Gastrocnemius medialis (tissue), 4 donors: Measurements from ENCODE around the gene NHLH2. TPM values are rescaled to one million over a fixed set of nuclear protein-coding genes. Genes with fewer than 3 reads are reported as not detected.

Experiments used
- ATAC-seq, 2 donors: fragments of 150-250 bp; one replicate each; pipeline ENCODE4 v1.9.1; 2016
- DNase-seq, 2 donors: peaks; one replicate each; pipeline ENCODE4 v3.0.0-alpha.2; 2019
- H3K27ac ChIP-seq, 4 donors: fragments of 200-600 bp; sonication (generic); 1 replicate in 1 of 4; 2 replicates in 3 of 4; pipeline ENCODE4 v1.5.1; 2016 to 2018; ENCODE audit warnings: mild to moderate bottlenecking in 2 of 4, moderate library complexity in 1 of 4
- H3K27me3 ChIP-seq, 3 donors: fragments of 200-600 bp; sonication (generic) in 2 of 3; 1 replicate in 1 of 3; 2 replicates in 2 of 3; pipeline versions ENCODE4 v1.5.1 to v1.6.0; 2016 to 2019; ENCODE audit warnings: mild to moderate bottlenecking in 1 of 3, moderate library complexity in 1 of 3
- H3K36me3 ChIP-seq, 2 donors: fragments of 200-600 bp; sonication (generic) in 1 of 2; one replicate each; pipeline ENCODE4 v1.5.1; 2017 to 2018
- H3K4me1 ChIP-seq, 2 donors: fragments of 200-600 bp; sonication (generic) in 1 of 2; one replicate each; pipeline ENCODE4 v1.5.1; 2016 to 2017; ENCODE audit warnings: mild to moderate bottlenecking in 2 of 2
- H3K4me3 ChIP-seq, 4 donors: fragments of 200-600 bp; sonication (generic) in 3 of 4; 1 replicate in 1 of 4; 2 replicates in 3 of 4; pipeline ENCODE4 v1.5.1; 2016 to 2019; ENCODE audit warnings: mild to moderate bottlenecking in 2 of 4
- H3K9me3 ChIP-seq, 3 donors: fragments of 200-600 bp; sonication (generic) in 2 of 3; 1 replicate in 1 of 3; 2 replicates in 2 of 3; pipeline ENCODE4 v1.5.1; 2016 to 2019
- POLR2A ChIP-seq, 2 donors: fragments of 450-650 bp; IDR thresholded peaks; one replicate each; pipeline ENCODE4 v1.6.1; 2017; ENCODE audit warnings: antibody characterized with exemption in 2 of 2, mild to moderate bottlenecking in 2 of 2, moderate library complexity in 2 of 2
- in situ Hi-C, 4 donors: fragments of 200-750 bp; cut with MboI; loops; one replicate each; pipeline versions ENCODE4 v1.15.0 to v1.8.0; 2017; ENCODE audit warnings: low sequenced_read_pairs in 4 of 4
- intact Hi-C: fragments of 100-400 bp; cut with DNase I; formaldehyde crosslinking; loops from one replicate; pipeline ENCODE4 v1.15.1; 2023; ENCODE audit warnings: low total_unique reads
- total RNA-seq, 4 donors: library from RNA; depleted of rRNA; stranded (reverse); fragments of >200 nt; gene quantifications; one replicate each; pipeline versions ENCODE4 v1.1.0 to v1.2.3, GENCODE V29; 2016
- TF ChIP-seq, protein P1 (sequence below), 5 experiments: fragments of 450-650 bp in 3 of 5; fragments of 200-600 bp in 2 of 5; sonication (generic) in 2 of 5; IDR thresholded peaks in 4 of 5; conservative IDR thresholded peaks in 1 of 5; 1 replicate in 4 of 5; 2 replicates in 1 of 5; pipeline ENCODE4 v1.5.1; 2016 to 2019; ENCODE audit warnings: antibody characterized with exemption in 5 of 5, mild to moderate bottlenecking in 3 of 5, moderate library complexity in 3 of 5

Gene NHLH2
- total RNA-seq, 4 donors from 2014 or later = not detected

DNA sequence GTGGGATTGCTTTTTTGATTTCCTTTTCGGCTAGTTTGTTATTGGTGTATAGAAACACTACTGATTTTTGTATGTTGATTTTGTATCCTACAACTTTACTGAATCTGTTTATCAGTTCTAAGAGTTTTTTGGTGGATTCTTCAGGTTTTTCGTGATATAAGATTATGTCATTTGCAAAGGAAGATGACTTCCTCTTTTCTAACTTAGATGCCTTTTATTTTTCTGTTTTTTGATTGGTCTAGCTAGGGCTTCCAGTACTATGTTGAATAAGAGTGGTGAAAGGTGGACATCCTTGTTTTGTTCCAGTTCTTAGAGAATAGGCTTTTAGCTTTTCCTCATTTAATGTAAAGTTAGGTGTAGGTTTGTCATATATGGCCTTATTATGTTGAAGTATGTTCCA is 13.1 kb upstream of the NHLH2 start:
- Histone ChIP-seq H3K9me3 (peaks cover 0 to 3% (median 0%) of the 10 kb centered on the region in 3 donors), H3K36me3 (no peaks in the 10 kb centered on the region), H3K27ac (no peak overlapping the region), H3K4me3 (no peak overlapping the region), H3K27me3 (peaks cover 0 to 6% (median 0%) of the 10 kb centered on the region in 3 donors), H3K4me1 (no peaks in the 10 kb centered on the region)
- TF ChIP-seq, protein P1, sequence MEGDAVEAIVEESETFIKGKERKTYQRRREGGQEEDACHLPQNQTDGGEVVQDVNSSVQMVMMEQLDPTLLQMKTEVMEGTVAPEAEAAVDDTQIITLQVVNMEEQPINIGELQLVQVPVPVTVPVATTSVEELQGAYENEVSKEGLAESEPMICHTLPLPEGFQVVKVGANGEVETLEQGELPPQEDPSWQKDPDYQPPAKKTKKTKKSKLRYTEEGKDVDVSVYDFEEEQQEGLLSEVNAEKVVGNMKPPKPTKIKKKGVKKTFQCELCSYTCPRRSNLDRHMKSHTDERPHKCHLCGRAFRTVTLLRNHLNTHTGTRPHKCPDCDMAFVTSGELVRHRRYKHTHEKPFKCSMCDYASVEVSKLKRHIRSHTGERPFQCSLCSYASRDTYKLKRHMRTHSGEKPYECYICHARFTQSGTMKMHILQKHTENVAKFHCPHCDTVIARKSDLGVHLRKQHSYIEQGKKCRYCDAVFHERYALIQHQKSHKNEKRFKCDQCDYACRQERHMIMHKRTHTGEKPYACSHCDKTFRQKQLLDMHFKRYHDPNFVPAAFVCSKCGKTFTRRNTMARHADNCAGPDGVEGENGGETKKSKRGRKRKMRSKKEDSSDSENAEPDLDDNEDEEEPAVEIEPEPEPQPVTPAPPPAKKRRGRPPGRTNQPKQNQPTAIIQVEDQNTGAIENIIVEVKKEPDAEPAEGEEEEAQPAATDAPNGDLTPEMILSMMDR (IDR thresholded peaks at IDR 0.05 in 4 of 5, conservative IDR thresholded peaks at IDR 0.05 in 1 of 5) = no peak
- no peak for TF ChIP-seq POLR2A (IDR thresholded peaks at IDR 0.05)
- in situ Hi-C loops (no loop called here), intact Hi-C loops (no loop called here)
- no peak for DNase-seq
- ATAC-seq = no peak

DNA sequence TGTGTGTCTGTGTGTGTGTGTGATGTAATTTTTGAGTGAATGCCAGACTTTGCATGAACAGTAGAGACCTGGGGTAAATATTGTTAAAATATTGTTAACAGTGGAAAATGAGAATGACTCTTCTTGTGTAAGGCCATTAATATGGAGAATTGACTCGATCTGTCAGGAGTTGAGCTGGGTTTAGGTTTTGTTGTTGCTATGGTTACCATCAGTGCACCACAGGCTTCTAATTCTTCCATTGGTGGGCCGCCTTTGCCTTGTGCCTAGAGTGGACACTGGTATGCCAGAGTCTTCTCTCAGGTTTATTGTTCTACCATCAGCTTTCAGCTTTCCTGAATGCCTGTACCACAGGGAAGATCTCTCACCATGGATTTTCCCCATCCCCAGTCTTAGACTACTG is 10.0 kb upstream of the NHLH2 start:
- H3K27me3 ChIP-seq = peaks cover 2 to 10% (median 5%) of the 10 kb centered on the region in 3 donors
- in situ Hi-C loops = no loop called here

DNA sequence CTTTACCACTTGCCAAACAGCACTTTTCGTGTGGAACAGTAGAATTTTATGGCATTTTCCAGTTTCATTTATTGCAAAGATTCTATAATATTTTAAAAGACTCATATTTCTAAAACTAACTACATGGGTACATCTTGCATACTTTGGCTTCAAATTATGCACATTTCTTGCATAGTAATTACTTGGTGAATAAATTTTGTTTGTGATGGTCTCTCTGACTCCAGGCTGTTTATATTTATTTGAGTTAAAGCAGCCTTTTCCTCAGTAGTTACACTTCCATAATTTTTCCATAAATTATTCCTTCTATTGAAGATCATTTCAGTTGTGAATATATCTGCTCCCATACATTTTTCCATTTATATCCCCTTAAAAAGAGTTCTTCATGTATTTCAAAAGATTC is 6.9 kb upstream of the NHLH2 start:
- peaks cover 13 to 25% (median 22%) of the 10 kb centered on the region in 3 donors for H3K27me3 ChIP-seq
- ATAC-seq = no peak

More for the DNA sequence above, 10.0 kb upstream of the NHLH2 start:
- Histone ChIP-seq H3K4me1 (no peaks in the 10 kb centered on the region), H3K9me3 (peaks cover 0 to 3% (median 0%) of the 10 kb centered on the region in 3 donors), H3K4me3 (no peak overlapping the region), H3K36me3 (no peaks in the 10 kb centered on the region), H3K27ac (no peak overlapping the region)
- TF ChIP-seq, protein P1 (IDR thresholded peaks at IDR 0.05 in 4 of 5, conservative IDR thresholded peaks at IDR 0.05 in 1 of 5) = no peak
- TF ChIP-seq POLR2A (IDR thresholded peaks at IDR 0.05) = no peak
- intact Hi-C loops = no loop called here
- DNase-seq (no peak), ATAC-seq (no peak)

DNA sequence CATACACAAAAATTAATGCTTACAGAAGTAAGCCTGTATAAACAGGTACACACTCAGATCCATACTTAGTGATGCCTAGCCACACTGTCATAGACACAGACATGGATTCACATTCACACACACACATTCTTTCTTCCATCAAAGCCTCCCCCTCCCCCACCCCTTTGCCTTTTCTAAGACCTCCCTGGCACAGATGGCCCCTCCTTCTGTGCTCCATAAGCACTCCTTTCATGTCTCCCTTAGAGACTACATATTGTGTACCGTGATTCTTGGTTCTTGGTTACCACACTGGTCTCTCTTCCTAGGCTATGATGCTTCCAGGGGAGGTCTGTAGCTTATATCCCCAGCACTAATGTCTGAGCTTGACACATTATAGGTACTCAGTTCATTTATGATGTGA is 2.0 kb upstream of the NHLH2 start:
- Histone ChIP-seq H3K4me1 (peaks cover 6 to 14% of the 10 kb centered on the region in 2 donors), H3K27ac (no peak overlapping the region), H3K36me3 (no peaks in the 10 kb centered on the region), H3K9me3 (no peaks in the 10 kb centered on the region), H3K4me3 (no peak overlapping the region), H3K27me3 (peaks cover 61 to 70% (median 67%) of the 10 kb centered on the region in 3 donors)
- intact Hi-C loops = no loop called here
- no peak for TF ChIP-seq POLR2A (IDR thresholded peaks at IDR 0.05)
- TF ChIP-seq, protein P1 (IDR thresholded peaks at IDR 0.05 in 4 of 5, conservative IDR thresholded peaks at IDR 0.05 in 1 of 5) = no peak
- in situ Hi-C loops = no loop called here
- no peak for DNase-seq
- no peak for ATAC-seq

More for the DNA sequence above, 6.9 kb upstream of the NHLH2 start:
- DNase-seq = no peak
- intact Hi-C loops (no loop called here), in situ Hi-C loops (no loop called here)
- Histone ChIP-seq H3K9me3 (no peaks in the 10 kb centered on the region), H3K36me3 (no peaks in the 10 kb centered on the region), H3K4me1 (no peaks in the 10 kb centered on the region), H3K4me3 (no peak overlapping the region), H3K27ac (no peak overlapping the region)
- TF ChIP-seq, protein P1 (IDR thresholded peaks at IDR 0.05 in 4 of 5, conservative IDR thresholded peaks at IDR 0.05 in 1 of 5) = no peak
- no peak for TF ChIP-seq POLR2A (IDR thresholded peaks at IDR 0.05)

DNA sequence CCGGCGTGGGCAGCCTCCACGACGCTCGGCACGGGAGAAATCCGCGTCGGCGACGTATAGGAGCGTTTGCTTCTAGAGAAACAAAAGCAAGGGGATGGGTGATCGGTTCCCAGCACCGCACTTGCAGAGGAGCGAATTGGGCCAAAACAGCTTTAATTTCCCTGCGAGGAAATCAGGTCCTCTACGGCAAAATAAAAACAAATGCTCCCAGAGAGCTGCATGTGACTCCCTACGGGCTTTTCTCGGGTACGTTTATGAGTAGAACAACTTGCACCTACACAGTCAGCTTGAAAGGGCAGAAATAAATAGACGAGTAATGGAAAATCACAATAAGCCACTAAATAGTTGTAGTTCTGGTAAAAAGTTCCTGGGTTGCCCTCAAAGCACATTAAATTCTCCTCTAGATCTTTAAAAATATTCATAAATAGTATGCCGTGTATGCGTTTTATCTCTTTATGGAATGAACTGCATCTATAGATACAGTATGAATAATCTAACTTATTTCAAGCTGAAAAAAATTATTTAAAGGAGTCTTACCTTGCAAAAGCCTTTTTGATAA is 1.2 kb downstream of the NHLH2 start:
- H3K27ac ChIP-seq = no peak overlapping the region
- H3K27me3 ChIP-seq = peaks cover 66 to 81% (median 77%) of the 10 kb centered on the region in 3 donors
- DNase-seq = no peak
- peak overlapping the region; percentile 35 to 48 (median 41) for H3K4me3 ChIP-seq
- TF ChIP-seq, protein P1 (IDR thresholded peaks at IDR 0.05 in 4 of 5, conservative IDR thresholded peaks at IDR 0.05 in 1 of 5) = no peak
- TF ChIP-seq POLR2A (IDR thresholded peaks at IDR 0.05) = no peak
- no peaks in the 10 kb centered on the region for H3K36me3 ChIP-seq
- no peaks in the 10 kb centered on the region for H3K9me3 ChIP-seq
- intact Hi-C loops (no loop called here), in situ Hi-C loops (no loop called here)
- peaks cover 6 to 14% of the 10 kb centered on the region in 2 donors for H3K4me1 ChIP-seq
- no peak for ATAC-seq
